GM19463 (cell line): Measurements from ENCODE around the gene HSDL1.

ENCODE experiments used
- ATAC-seq: cut with Tn5 transposase; IDR thresholded peaks from one replicate; pipeline ENCODE4 v1.9.1; 2021; ENCODE audit warnings: mild to moderate bottlenecking, moderate library complexity; ENCODE audit not compliant: unreplicated experiment

Gene HSDL1

DNA sequence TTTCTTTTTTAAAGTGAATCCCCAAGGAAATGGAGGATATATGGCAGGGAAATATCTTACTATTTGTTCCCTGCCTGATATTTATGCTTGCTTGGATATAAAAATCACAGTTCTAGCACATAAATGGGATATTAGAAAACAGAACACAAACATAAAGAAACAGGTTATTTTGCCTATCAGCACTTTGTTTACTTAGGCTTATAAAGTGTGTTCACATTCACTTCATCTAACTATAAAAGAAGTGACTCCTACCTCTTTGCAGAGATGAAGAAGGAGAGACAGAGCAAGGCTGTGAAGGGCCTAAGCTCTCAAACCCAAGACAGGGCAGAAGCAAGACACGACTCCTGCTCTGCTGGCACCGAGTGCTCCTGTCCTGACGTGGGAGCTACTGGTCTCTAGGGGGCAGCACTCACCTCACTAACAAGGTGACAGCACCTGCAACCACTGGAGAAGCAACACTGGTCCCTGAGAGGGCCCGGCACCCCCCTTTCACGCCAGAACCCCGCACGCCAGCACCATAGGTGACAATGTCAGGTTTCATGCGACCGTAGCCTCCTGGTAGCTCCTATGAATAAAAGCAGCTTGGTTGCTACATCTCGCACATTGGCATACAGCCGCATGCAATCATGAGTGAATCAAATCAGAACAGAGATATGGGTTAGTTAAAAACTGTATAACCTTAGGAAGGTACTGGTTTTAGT is 60.3 kb downstream of the HSDL1 start:
- peak; percentile 40 for ATAC-seq

DNA sequence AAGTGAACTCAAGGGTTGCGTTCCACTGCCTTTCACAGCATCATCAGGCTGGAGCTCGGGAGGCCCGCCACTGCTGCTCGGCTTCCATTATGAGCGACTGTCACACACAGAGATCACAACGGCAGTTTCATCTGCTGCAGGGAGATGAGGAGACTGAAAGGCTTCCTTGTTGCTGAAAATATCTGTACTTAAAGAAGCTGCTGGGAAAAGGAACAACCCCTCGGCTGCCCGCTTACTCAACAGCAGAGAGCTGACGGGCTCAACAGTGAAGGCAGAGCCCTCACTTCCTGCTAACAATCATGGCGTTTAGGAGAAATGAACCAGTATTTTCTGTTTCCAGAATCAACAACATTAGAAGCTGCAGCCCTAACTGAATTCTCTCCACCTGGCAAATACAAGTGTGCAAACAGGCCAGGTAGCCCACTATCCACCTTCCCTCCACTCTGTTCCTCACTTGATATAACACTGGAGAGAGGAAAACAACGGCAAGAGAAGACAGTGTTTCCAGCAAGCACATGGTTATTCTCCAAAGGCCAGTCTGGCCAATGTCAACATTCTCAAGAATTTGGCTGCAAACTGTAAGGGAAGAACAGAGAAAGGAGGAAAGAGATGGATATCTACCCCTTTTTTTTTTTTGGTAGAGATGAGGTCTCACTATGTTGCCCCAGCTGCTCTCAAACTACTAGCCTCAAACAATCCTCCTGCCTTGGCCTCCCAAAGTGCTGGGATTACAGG is 62.0 kb downstream of the HSDL1 start:
- no peak for ATAC-seq

DNA sequence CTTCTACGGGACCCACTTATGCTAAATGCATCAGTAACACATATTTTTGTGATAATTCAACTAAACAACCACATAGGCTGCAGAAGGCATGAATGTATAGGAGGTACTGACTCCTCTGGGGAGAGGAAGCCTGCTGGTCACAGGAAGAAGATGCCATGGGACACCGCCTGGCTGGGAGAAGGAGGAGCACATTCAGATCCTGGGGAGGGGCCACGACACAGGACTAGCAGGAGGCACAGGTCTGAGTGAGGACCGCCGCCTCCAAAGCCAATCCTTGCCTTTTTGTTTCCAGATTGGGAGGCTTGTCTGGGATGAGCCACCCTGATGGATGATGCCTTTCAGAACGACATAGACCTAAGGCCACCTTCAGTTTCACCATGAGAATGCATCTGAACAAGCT is 62.9 kb downstream of the HSDL1 start:
- ATAC-seq: no peak

DNA sequence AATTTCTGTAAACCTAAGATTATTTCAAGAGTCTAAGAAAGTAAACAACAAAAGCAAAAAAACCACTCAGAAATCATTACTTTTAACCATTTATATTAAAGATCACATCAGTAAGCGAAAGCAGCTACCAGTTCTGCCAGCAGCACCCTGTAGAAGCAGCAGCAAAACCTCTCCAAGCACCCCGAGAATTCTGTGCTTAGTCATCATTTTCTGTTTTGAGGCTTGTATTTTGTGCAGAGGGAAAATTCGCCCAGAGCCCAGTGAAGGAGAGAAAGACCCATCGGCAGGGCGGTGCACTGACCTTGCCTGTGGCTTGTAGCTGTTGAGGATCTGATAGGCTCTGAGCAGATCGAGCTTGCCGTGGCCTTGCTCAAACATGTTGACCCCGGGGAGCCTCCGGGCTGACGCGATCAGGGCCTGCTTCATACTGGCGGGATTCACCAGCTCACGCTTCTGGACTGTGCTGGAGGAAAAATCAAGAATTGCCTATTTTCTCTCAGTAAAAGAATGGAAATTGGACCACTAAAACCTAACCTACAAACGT is 63.5 kb downstream of the HSDL1 start:
- no peak for ATAC-seq

DNA sequence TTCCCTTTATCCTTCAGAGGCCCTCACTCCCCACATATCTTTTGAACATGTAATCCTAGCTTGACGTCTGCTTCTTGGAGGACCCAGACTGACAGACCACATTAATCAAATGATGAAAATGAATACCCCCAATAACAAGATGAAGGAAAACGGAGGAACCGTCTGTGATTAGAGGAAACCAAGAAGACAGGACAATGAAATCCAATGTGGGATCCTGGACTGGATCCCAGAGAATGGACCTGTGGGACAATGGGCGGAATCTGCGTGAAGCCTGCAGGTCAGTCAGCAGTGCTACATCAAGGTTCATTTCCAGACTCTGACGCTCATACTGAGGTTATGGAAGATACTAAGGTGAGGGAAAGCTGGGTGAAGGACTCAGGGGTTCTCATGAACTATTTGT is 64.2 kb downstream of the HSDL1 start:
- no peak for ATAC-seq

DNA sequence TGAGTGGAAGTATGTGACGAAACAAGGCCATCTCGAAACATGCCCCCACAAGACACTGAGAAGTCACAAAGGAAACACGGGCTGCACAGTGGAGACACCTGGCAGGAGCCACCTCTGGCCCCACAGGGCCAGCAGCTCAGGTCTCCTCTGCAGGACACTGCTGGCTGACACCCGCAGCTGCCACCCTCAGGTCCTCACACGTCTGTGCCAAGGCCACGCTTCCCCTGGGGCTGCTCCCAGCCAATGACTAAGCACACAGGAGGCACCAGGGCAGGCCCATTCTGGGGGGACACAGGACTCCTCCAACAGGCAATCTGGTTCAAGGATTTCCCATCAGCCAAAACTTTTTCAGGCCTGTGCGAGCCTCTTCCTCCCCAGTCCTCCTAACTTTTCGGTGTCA is 64.6 kb downstream of the HSDL1 start:
- no peak for ATAC-seq

DNA sequence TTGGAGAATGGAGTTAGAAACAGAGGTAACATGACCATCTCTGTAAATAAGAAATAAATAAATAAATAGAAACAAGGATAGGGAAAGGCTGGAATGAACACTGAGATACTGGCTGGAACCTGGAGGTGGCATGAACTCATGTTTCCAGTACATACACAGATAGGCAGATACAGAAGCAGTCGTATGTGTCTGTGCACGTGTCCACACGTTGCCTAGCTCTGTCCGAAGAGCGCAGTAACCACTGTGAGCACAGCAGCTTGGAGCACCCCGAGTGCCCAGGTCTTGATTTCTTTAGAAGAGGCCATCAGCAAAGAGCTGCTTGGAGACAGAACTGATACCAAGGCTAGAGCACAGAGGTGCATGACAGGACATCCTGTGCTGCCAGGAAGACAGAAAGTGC is 65.3 kb downstream of the HSDL1 start:
- ATAC-seq: no peak

DNA sequence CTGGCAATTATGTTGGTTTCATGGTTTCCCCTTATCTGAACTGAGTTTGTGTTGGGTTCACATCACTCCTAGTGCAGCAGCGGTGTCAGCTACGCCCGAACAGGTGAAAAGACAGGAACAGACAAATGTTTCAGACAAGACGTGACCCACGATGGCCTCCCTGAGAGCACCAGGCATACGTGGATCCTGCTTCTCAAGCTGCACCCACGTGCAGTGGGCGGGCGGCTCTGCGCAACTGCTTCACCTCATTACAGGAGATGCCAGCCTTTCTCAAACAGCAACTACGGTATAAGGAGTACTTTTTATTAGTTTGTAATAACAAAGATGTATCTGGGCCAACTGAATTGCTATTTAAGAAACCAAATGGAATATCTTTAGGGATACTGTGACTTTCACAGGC is 69.6 kb downstream of the HSDL1 start:
- ATAC-seq: no peak

DNA sequence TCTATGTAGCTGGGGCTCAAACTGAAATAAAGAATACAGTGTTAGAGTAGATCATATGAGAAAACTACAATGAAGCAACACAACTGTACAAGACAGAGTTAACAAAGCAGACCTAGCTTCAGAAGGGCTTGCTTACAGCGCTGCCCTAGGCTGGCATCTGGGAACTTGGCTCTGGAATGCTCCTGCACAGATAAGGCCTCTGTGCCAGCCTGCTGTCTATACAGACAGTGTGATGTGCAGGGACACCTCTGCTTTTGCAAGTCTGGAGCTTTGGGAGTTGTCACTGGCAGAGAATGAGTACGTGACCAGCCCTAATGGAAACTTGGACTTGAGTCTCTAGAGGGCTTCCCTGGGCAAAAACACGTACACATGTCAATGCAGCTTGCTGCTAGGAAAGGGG is 70.3 kb downstream of the HSDL1 start:
- no peak for ATAC-seq
